A549 treated with GW870086 at 1 μM for 4 hours (cell line): ENCODE results near the gene APH1A. TPM values are rescaled to one million over a fixed set of nuclear protein-coding genes. Genes with fewer than 3 reads are reported as not detected.

Experiments used
- total RNA-seq: library from RNA; stranded (reverse); fragments of 200-300 nt; extraction: Qiagen RNA extraction; gene quantifications from 5 replicates; pipeline ENCODE4 v1.2.3, GENCODE V29; 2022; ENCODE audit warnings: low read depth

APH1A gene
- 124 to 143 TPM (median 139 TPM) in 5 replicates for total RNA-seq

GRCh38 chr1:150268705-150269403 is at the start of gene APH1A:
Gene APH1A, minus strand, starts transcription at chr1:150269016. Its CDS starts 206 bp downstream, at chr1:150268810.

GRCh38 chr1:150293433-150294253 is 24.8 kb upstream of the APH1A start, which contains the start of gene MRPS21:
Gene MRPS21, plus strand, starts transcription at chr1:150293861. Its CDS starts 506 bp downstream, at chr1:150294367.

DNA sequence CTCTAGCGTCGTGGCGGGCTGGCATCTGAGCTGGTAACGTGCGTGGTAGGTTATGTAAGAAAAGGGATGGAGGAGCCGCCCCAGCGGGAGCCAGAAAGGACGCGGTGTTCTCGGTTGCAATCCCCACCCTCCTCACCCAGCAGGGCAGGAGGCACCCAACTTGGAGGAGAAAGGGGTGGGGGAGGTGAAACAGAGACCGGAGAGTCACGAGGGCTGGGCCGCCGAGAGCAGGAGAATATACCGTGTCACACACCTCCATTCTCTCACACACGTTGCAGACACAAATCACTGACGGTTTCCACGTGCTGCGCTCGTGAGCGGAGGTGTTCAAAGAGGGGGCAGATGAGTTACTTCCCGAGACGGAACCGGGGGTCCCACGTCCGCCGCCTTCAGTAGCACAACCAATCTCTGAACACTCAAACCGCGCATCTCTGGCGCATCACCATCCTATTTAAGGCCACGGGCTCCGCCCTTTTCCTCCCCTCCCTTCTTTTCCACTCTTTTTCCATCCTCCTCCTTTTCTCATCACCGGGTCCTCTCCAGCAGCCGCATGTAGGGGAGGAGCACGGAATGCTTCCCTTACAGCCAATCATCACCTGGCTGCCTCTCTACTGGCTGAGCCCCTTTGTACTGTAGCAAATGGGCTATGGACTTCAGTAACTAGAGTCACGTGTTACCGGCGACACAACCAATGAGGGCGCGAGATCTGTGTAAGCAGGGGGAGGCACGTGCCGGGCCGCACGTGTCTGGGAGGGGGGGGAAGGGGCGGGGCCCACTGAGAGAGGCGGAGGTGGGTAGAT is 13.1 kb upstream of the APH1A start, which contains the start of gene CIART:
Gene CIART, plus strand, starts transcription at position 797 of the 800 bp plus-strand sequence. CDS start 714 bp downstream, outside the sequence.

GRCh38 chr1:150257624-150258585 is 10.9 kb downstream of the APH1A start, which contains the start of gene CA14:
Gene CA14, plus strand, starts transcription at chr1:150257774. Its CDS starts 355 bp downstream, at chr1:150258129.

GRCh38 chr1:150235852-150236613 is 32.8 kb downstream of the APH1A start, which contains the start of gene ANP32E:
Gene ANP32E, minus strand, starts transcription at chr1:150236112. Its CDS starts 326 bp downstream, at chr1:150235786.

Other genes starting within 250 kb of the APH1A start
- 15.8 to 17.3 TPM (median 15.9 TPM) in 5 replicates for gene VPS45, start 201.2 kb downstream of the APH1A start, total RNA-seq
- 6.3 to 7.8 TPM (median 6.8 TPM) in 5 replicates for gene PLEKHO1, start 119.1 kb downstream of the APH1A start, total RNA-seq
- 34.2 to 51.0 TPM (median 41.1 TPM) in 5 replicates for gene ANP32E, start 32.9 kb downstream of the APH1A start, total RNA-seq
- not detected in 5 replicates for gene CA14, start 11.2 kb downstream of the APH1A start, total RNA-seq
- 0.31 to 0.38 TPM (median 0.34 TPM) in 4 of 5 replicates, not detected in the other for gene C1orf54, start 3.8 kb upstream of the APH1A start, total RNA-seq
- 0.97 to 2.4 TPM (median 1.3 TPM) in 5 replicates for gene CIART, start 13.5 kb upstream of the APH1A start, total RNA-seq
- gene MRPS21, start 24.8 kb upstream of the APH1A start, total RNA-seq, result 82.1 to 87.8 TPM (median 84.2 TPM) in 5 replicates
- 51.5 to 56.0 TPM (median 52.2 TPM) in 5 replicates for gene PRPF3, start 52.5 kb upstream of the APH1A start, total RNA-seq
- gene RPRD2, start 95.1 kb upstream of the APH1A start, total RNA-seq, result 12.5 to 15.2 TPM (median 14.3 TPM) in 5 replicates
- 18.9 to 21.3 TPM (median 20.6 TPM) in 5 replicates for gene TARS2, start 218.4 kb upstream of the APH1A start, total RNA-seq
- 1.7 to 3.1 TPM (median 2.1 TPM) in 5 replicates for gene ECM1, start 239.1 kb upstream of the APH1A start, total RNA-seq
- 0.32 TPM in 1 of 5 replicates, not detected in the others for gene FALEC, start 246.7 kb upstream of the APH1A start, total RNA-seq